HG03575 (cell line): ENCODE data around the gene ARHGAP31.

ENCODE experiments used
- ATAC-seq: cut with Tn5 transposase; IDR thresholded peaks from one replicate; pipeline ENCODE4 v1.9.1; 2021; ENCODE audit not compliant: unreplicated experiment, insufficient number of reproducible peaks, low FRiP score; ENCODE audit errors: extremely low read depth

The ARHGAP31 gene

GRCh38 chr3:119408243-119408950 is 114.2 kb downstream of the ARHGAP31 start:
- ATAC-seq: no peak

GRCh38 chr3:119409844-119410243 is 115.7 kb downstream of the ARHGAP31 start:
- no peak for ATAC-seq

- ATAC-seq: no peak
Measured at GRCh38 chr3:119413603-119414280, 119.6 kb downstream of the ARHGAP31 start.

GRCh38 chr3:119416873-119417272 is 122.7 kb downstream of the ARHGAP31 start:
- ATAC-seq: no peak

- no peak for ATAC-seq
Measured at GRCh38 chr3:119417771-119418512, 123.8 kb downstream of the ARHGAP31 start.

GRCh38 chr3:119418641-119419040 is 124.5 kb downstream of the ARHGAP31 start:
- ATAC-seq: no peak

- ATAC-seq: no peak
Measured at GRCh38 chr3:119420196-119420595, 126.0 kb downstream of the ARHGAP31 start.

- no peak for ATAC-seq
Measured at GRCh38 chr3:119427669-119428068, 133.5 kb downstream of the ARHGAP31 start.

- no peak for ATAC-seq
Measured at GRCh38 chr3:119428538-119428937, 134.4 kb downstream of the ARHGAP31 start.

- no peak for ATAC-seq
Measured at GRCh38 chr3:119433613-119434325, 139.6 kb downstream of the ARHGAP31 start.

- no peak for ATAC-seq
Measured at GRCh38 chr3:119434703-119435102, 140.5 kb downstream of the ARHGAP31 start.

GRCh38 chr3:119436977-119437376 is 142.8 kb downstream of the ARHGAP31 start:
- no peak for ATAC-seq

- ATAC-seq: no peak
Measured at GRCh38 chr3:119437691-119438258, 143.6 kb downstream of the ARHGAP31 start.

GRCh38 chr3:119443179-119443578 is 149.0 kb downstream of the ARHGAP31 start:
- ATAC-seq: no peak

GRCh38 chr3:119444590-119444989 is 150.4 kb downstream of the ARHGAP31 start:
- ATAC-seq: no peak

- no peak for ATAC-seq
Measured at GRCh38 chr3:119453822-119454221, 159.6 kb downstream of the ARHGAP31 start.

GRCh38 chr3:119456469-119456868 is 162.3 kb downstream of the ARHGAP31 start:
- no peak for ATAC-seq

GRCh38 chr3:119457246-119457645 is 163.1 kb downstream of the ARHGAP31 start:
- no peak for ATAC-seq
